HG02870 (cell line): ENCODE results near the gene MRFAP1L1.
"Not testable (repeated sequence)": the region's sequence is repeated elsewhere in the genome, so short reads cannot be mapped to it uniquely, and the experiment has no call there.

Experiments used
- ATAC-seq: cut with Tn5 transposase; IDR thresholded peaks from one replicate; pipeline ENCODE4 v1.9.1; 2021; ENCODE audit warnings: mild to moderate bottlenecking, moderate library complexity; ENCODE audit not compliant: unreplicated experiment

MRFAP1L1 gene

DNA sequence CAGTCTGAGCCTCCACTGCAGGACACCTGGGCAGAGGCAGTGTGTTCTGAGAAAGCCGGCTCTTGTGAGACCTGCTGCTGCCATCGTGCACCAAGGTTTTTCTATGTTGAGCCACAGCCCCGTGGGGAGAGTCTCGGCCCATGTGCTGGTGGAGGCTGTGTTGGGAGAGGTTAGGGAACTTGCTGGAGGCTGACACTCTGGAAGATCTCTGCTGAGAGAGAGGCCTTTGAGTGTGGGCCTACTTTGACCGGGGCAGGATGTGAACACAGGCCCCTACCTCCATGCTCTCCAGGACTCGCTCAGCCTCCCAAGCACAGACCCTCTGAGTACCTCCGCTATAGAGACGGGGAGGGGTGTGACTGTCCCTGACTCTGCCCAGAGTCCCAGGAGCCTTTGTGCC is 17.3 kb downstream of the MRFAP1L1 start:
- ATAC-seq = no peak

DNA sequence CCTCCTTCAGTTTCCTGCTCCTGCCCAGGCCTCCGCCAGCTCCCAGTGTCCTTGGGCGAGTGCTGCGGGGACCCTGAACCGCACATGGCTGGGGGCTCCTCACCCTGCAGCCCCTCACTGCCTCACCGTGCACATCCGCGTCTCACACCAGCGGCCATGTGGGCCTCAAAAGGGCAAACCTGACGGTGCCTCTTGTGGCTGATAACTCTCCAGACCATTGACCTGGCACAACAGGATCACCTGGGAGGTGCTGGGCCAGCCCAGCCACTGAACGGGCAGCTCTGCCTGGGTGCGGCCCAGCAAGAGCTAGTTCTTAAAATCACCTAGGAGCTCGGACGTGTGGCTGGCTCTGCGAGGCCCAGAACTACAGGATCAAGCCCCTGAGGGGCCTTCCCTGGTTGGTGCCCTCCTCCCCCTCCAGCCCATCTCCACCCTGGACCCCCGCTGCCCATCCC is 20.1 kb downstream of the MRFAP1L1 start:
- ATAC-seq = no peak

DNA sequence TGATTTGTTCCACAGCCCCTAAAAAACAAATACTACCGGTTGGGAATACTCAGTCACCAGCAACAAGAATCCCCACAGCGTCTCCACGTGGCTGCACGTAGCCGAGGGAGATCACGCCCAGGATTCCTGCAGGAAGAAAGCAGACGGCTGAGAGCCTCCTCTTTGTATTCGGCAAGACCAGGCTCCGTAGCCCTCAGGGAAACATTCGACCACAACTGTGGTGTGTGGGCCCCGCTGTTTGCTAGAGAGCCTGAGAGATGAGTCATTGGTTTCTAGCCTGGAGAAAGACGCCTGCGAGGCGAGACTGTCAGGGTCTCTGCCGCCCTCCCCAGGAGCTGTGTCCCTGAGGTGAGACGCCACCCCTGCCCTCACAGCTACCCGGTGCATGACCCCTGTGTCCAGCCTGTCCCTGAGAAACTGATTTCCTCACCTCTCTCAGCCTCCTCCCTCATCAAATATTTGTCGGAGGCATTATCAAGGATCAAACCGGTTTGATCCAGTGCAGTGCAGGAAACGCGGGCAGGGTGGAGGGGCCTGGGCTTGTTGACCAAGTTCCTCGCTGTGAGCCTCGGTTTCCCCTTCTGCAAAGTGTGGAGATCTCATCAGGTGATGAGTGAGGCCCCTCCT is 20.7 kb downstream of the MRFAP1L1 start:
- peak; percentile 89 for ATAC-seq

DNA sequence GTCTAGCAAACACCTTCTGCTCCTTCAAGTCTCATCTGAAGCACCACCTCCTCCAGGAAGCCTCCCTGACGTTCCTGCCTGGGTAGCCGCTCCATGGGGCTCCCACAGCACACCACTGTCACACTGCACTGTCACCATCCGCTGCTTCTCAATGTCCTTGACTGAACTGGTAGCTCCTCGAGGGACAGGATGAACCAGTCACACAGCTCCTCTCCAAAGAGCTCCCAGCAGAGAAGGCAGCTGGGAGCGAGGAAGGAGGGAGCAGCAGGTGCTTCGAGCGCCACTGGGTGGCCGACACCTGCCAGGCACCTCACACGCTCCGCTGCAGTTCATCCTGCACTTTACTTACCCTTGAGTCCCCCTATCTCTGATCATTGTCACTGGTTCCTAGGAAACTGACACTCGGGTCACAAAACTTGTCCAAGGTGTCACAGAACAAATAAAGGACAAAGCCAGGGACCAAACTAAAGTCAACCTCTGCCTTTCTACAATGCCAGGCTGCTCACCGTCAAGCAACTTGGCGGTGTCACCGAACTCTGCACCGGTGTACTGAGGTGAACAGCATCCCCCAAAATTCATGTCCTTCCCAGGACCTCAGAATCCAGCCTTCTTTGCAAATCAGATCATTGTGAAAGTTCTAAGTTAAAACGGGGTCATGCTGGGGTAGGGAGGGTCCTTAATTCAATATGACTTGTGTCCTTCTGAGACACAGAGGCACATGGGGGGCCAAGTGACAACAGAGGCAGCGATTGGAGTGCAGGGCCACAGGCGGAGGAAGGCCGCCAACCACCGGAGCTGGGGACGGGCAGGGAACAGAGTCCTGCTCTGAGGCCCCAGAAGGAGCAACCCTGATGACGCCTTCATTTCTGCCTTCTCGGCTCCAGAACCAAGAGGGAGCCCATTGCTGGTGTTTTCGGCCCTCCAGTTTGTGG is 21.5 kb downstream of the MRFAP1L1 start:
- peak; percentile 6 for ATAC-seq

DNA sequence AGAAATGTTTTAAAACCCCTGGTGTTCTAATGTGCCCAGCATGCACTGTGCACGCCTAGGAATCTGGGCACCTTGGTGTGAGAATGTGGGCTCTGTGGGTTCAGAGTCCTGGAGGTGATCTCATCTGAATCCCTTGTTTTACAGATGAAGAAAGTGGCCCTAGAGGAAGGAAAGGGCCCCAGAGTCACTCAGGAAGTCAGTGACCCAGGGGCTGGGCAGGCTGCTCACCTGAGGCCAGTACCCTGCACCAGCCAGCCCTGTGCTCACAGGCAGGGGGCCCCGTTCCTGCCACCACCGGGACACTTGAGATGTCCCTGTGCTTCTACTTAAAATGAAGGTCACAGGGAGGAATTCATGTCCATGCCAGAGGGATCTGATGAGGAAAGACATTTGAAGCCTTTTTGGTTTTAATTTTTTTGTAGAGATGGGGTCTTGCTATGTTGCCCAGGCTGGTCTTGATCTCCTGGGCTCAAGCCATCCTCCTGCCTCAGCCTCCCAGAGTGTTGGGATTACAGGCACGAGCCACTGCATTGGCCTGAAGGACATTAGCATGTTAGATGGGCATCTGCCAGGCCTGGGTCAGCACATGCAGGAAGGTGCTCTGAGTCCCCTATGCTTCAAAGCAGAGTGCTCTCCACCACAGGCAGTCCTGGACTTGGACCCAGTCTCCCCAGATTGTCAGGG is 23.4 kb downstream of the MRFAP1L1 start:
- ATAC-seq = no peak

DNA sequence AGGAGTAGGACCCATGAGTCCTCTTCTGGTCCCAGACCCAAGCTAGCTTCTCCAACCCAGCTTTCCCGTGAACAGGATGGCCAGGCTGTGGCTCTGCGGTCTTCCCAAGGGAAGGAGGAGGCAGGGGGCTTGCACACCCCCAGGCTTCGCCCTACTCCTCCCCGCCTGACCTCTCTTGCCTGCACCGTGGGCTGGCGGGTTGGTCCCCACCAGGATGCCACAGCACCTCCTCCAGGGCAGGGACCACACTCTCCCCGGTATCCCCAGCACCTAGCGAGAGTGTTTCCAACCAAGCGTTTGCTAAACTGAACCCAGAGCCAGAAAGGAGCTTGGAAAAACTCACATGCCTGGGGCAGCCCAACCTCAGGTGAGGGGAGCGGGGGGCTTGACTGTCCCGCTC is 25.0 kb downstream of the MRFAP1L1 start:
- ATAC-seq = no peak

DNA sequence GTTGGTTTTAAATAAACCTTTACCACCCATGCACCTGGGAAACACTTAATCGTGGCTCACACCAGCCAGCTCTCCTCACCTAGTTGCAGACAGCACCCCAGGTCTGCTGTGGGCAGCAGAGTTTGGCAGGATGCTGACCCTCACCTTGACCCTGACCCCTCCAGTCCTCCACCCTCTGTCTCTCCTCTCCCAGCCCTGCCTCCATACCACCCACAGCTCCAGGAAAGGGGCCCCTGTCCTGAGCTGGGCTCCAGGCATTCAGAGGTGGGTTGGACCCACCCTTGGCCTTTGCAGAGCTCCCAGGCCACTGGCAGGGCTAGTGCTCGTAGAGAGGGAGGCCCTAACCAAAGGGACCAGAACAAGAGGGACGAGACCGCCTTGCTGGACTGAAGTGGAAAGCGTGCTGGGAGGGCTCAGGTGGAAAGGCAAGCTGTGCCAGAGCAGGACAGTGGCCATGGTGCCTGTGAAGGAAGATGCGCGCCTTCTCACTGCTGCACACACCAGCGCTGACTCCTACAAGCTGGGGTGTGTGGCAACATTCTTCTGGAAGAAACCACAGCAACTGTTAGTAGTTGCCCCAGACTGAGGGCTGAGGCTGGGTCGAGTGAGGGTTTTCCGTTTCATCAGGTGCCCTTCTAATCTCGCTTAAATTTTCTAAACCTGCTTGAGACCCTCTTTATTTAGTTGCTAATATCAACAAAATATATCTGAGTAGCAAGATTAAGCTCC is 26.6 kb downstream of the MRFAP1L1 start:
- ATAC-seq = no peak

DNA sequence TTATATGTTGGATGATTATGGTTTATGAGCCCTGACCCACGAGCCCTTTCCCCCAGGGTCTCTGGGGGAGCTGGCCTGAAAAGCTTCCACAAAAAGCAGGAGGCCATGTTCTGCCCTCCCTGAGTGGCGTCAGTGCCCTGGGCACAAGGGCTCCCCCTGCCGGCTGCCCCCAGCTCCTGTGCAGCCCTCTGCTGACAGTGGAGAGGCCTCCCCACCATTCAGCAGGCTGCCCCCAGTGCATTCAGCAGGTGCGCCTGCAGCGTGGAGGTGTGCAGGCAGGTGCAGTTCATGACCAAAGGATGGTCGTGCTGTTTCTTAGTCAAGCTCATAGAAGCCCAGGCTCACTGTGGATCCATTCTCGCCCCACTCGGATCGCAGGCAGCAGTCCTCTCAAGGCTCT is 28.5 kb downstream of the MRFAP1L1 start:
- ATAC-seq = no peak

DNA sequence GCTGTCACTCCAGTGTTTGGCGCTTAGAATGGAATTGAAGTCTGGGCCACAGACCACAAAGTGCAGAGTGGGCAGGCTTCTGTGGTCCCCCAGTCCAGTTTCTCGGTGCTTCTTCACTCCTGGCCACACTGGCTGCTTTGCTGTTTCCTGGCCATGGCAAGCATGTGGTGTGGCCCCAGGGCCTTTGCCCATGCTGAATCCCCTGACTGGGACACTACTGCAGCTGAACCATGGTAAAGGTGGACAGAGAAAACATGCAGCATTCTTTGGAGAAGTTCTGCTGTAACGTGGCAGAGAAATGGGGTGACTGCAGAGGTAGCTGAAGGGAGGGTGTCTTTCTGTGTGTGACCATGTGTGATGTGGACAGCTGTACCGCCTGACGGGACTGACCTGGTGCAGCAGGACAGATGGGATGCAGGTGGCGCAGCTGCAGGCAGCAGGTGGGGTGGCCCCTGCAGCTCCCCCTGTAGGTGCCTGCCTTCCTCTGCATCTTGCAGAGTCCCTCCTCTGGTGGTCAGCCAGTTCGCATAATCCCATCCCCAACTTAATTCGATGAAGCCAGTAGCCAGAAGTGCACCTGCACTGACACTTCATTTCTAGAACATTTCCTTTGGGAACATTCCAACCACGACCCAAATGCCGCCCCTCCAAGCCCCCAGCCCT is 29.2 kb downstream of the MRFAP1L1 start:
- no peak for ATAC-seq

DNA sequence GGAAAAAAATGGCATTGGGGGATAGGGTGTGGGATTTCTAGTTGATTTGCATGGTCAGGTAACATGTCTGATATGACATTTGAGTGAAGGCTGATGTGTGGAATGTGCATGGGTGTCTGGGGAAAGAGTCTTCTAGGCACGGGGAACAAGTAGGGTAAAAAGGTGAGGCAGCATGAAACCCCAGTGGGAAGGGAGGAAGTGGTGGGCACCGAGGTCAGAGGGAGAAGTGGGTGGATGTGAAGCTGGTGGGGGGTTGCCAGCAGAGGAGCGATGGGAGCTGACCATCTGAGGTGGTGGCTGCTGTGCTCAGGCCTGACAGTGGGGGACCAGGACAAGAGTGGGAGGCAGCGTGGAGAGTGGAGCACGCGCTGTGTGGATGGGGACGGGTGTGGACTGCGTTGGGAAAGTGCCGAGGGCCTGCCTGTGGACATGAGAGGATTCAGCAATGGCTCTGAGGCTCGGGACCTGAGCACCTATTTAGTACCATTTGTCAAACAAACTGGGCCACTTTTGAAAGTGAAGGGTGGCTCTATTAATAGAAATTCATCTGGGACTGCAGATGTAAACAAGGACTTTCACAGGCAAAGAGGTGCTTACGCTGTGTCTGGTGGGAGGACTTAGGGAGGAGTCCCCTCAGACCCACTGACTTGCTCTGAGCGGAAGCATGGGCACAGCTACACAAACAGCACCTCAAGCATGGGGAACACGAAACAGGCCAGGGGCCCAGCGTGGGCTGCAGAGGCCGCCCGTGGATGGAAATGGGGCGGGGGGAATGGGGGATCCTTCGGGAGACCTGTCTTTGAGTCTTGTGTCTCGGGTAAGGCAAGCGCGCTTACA is 32.7 kb downstream of the MRFAP1L1 start:
- no peak for ATAC-seq

DNA sequence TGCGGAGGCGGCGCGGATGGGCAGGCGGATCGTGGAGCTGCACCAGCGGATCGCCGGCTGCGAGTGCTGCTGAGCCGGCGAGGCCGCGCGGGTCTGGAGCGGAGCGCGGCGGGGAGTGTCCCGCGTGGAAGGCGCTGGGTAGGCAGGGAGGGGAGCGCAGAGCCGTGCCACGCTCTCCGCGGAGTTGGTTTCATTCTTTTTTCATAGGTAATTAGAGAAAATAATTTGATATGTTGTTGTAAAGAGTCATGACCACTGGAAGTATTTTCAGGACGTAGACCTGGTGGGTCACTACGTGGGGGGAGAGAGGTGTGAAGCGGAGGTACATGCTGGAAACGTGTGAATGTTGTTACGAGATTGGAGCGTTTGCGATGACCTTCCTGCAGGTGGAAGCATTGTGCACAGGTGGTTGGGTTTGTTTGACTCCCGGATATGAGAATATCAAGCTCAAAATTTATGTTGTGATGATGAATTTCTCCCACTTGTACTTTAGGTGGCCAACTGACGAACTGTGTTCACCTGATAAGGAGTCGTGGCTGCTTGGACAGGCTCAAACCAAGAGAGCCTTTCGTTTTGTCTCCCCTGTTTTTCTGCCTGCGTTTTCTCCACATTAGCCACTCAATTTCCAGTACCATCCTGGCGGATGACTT is 35.0 kb downstream of the MRFAP1L1 start:
- peak; percentile 41 for ATAC-seq

DNA sequence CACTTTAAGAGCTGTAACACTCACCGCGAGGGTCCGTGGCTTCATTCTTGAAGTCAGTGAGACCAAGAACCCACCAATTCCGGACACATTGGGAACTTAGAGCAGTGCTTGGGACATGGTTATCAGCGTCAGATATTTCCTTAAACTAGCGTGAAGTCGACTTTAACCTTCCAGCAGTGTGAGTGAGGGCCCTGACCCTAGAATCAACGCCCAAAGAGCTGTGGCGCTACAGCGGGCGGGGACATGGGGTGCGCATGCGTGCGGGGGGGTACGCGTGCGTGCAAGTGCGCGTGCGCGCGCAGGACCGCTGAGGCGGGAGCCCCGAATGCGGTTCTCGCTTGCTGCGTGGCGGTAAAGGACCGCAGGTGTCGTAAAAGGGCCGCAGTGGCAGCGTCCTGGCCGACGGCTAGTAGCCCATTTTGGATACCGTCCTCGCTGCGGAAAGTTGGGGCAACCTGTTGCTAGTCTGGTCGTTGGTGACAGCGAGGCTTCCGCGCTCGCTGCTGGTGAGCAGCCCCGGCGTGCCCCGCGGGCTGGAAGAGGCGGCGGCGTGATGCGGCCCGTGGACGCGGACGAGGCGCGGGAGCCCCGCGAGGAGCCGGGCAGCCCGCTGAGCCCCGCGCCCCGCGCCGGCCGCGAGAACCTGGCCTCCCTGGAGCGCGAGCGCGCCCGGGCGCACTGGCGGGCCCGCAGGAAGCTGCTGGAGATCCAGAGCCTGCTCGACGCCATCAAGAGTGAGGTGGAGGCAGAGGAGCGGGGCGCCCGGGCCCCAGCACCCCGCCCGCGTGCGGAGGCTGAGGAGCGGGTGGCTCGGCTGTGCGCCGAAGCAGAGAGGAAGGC is 35.8 kb downstream of the MRFAP1L1 start:
- peak; percentile 63 for ATAC-seq

DNA sequence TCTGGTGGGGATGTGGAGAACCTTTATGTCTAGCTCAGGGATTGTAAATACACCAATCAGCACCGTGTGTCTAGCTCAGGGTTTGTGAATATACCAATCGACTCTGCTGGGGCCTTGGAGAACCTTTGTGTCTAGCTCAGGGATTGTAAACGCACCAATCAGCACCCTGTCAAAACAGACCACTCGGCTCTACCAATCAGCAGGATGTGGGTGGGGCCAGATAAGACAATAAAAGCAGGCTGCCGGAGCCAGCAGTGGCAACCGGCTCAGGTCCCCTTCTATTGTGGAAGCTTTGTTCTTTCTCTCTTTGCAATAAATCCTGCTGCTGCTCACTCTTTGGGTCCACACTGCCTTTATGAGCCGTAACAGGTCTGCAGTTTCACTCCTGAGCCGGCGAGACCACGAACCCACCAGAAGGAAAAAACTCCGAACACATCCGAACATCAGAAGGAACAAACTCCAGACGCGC is 36.4 kb downstream of the MRFAP1L1 start:
- ATAC-seq = not testable (repeated sequence)

DNA sequence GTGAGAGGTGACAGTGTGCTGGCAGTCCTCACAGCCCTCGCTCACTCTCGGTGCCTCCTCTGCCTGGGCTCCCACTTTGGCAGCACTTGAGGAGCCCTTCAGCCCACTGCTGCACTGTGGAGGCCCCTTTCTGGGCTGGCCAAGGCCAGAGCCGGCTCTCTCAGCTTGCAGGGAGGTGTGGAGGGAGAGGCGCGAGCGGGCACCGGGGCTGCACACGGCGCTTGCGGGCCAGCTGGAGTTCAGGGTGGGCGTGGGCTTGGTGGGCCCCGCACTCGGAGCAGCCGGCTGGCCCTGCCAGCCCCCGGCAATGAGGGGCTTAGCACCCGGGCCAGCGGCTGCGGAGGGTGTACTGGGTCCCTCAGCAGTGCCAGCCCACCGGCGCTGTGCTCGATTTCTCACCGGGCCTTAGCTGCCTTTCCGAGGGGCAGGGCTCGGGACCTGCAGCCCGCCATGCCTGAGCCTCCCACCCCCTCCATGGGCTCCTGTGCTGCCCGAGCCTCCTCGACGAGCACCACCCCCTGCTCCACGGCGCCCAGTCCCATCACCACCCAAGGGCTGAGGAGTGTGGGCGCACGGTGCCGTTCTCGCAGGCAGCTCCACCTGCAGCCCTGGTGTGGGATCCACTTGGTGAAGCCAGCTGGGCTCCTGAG is 37.0 kb downstream of the MRFAP1L1 start:
- ATAC-seq = not testable (repeated sequence)

DNA sequence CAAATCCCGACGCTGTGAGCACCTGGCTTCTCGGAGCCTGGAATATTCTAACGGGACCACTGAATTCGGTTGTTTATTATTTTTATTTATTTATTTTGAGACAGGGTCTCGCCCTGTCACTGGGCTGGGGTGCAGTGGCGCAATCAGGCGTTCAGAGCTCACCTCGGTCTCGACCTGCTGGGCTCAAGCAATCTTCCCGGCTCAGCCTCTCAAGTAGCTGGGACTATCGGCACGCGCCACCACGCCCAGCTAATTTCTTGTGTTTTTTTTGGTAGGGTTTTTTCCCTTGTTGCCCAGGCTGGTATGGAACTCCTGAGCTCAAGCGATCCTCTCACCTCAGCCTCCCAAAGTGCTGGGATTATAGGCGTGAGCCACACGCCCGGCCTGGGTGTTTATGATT is 37.5 kb downstream of the MRFAP1L1 start:
- no peak for ATAC-seq

DNA sequence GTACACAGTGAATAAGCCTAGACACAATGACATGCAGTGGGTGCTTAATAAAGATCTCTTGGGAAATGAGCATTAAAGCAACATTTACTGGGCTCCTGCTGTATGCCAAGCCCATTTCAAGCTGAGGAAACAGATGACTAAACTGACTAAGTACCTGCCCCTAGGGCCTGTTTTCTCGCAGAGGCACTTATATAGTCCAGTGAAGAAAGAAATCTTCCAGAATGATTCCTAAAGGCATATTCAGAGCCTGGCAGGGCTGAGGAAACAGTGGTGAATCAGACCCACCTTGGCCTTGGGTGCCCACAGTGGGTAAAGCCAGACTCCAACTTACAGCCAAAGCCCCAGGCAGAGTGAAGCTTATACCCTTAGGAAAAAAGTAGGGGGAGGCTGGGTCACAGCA is 38.0 kb downstream of the MRFAP1L1 start:
- ATAC-seq = no peak

DNA sequence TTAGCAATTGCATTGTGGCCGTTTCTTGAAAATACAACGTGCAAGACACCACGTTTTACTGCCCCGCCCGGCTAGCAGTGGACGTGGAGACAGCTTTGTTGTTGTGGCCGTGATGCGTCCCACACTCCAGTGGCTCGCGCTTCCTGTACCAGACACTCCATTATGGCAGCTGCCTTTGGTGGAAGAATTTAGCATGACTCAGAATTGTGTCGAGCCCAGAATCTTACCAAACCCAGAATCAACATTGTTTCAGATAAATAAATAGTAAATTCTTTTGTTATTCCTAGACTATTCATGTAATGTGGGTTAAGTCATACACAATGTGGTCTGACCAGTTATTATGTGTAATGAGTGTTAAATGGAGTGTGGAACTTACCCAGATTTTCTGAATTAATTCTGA is 41.3 kb downstream of the MRFAP1L1 start:
- ATAC-seq = no peak

DNA sequence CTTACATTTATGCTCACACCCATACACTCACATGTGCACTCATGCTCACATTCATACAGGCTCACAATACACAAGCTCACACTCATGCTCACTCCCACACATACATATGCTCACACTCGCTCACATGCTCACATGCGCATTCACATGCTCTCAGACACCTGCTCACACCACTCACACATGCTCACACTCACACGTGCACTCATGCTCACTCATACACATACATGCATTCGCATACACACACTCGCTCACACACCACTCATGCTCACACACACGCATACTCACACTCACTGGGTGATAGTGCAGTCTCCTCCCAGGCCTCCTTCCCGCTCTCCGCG is 44.4 kb downstream of the MRFAP1L1 start:
- ATAC-seq = no peak
